Stimulated activated effector memory CD8-positive, alpha-beta T cell treated with anti-CD3 and anti-CD28 coated beads, Interleukin-12 subunit alpha, Interleukin-12 subunit beta, amount 100 ng/mL, for 72 hours (primary cell): ENCODE data around the gene ELAVL1.
A peak's percentile ranks its signal among the peaks of the same experiment; 100 is the strongest.
"Not testable (repeated sequence)": the region's sequence is repeated elsewhere in the genome, so short reads cannot be mapped to it uniquely, and the experiment has no call there.

Experiments used
- ATAC-seq: fragments of 150-1000 bp; cut with Tn5 transposase; 2 replicates; pipeline ENCODE4 v1.10.0; 2021
- DNase-seq, 2 donors: peaks; one replicate each; pipeline ENCODE4 v3.0.0; 2021 to 2022; ENCODE audit warnings: low spot score in 2 of 2
- H3K27ac Mint-ChIP-seq: one replicate; pipeline ENCODE4 v1.8.0; 2022; ENCODE audit warnings: mild to moderate bottlenecking, mixed read lengths
- H3K36me3 Mint-ChIP-seq: one replicate; pipeline ENCODE4 v1.8.0; 2022; ENCODE audit warnings: mild to moderate bottlenecking, mixed read lengths
- H3K4me1 Mint-ChIP-seq: one replicate; pipeline ENCODE4 v1.8.0; 2022; ENCODE audit warnings: mixed read lengths
- H3K4me3 Mint-ChIP-seq: one replicate; pipeline ENCODE4 v1.8.0; 2022; ENCODE audit warnings: mild to moderate bottlenecking, mixed read lengths
- H3K9me3 Mint-ChIP-seq: one replicate; pipeline ENCODE4 v1.8.0; 2022; ENCODE audit warnings: mixed read lengths

Gene ELAVL1

GRCh38 chr19:7970716-7971448 lies 34.6 kb downstream of the ELAVL1 start:
- H3K27ac Mint-ChIP-seq, result no peak overlapping the region
- peaks cover 89% of the 10 kb centered on the region for H3K36me3 Mint-ChIP-seq
- H3K4me3 Mint-ChIP-seq, result no peak overlapping the region
- DNase-seq (no peak), ATAC-seq (peak; percentile 37)
- H3K9me3 Mint-ChIP-seq, result no peaks in the 10 kb centered on the region
- peaks cover 7% of the 10 kb centered on the region for H3K4me1 Mint-ChIP-seq

GRCh38 chr19:7969555-7969939 lies 35.9 kb downstream of the ELAVL1 start:
- Mint-ChIP-seq H3K36me3 (peaks cover 93% of the 10 kb centered on the region), H3K9me3 (no peaks in the 10 kb centered on the region), H3K4me3 (no peak overlapping the region), H3K27ac (no peak overlapping the region), H3K4me1 (peaks cover 7% of the 10 kb centered on the region)
- DNase-seq (no peak), ATAC-seq (no peak)

- Mint-ChIP-seq H3K36me3 (peaks cover 93% of the 10 kb centered on the region), H3K4me1 (peaks cover 7% of the 10 kb centered on the region), H3K9me3 (no peaks in the 10 kb centered on the region), H3K27ac (peak overlapping the region; percentile 26), H3K4me3 (no peak overlapping the region)
- DNase-seq (no peak), ATAC-seq (no peak)
These were observed 36.5 kb downstream of the ELAVL1 start for GRCh38 chr19:7968796-7969554.

- no peaks in the 10 kb centered on the region for H3K9me3 Mint-ChIP-seq
- no peak overlapping the region for H3K4me3 Mint-ChIP-seq
- DNase-seq, result no peak
- H3K36me3 Mint-ChIP-seq, result peaks cover 93% of the 10 kb centered on the region
- no peak for ATAC-seq
- peak overlapping the region; percentile 26 for H3K27ac Mint-ChIP-seq
- peaks cover 7% of the 10 kb centered on the region for H3K4me1 Mint-ChIP-seq
These were observed 37.2 kb downstream of the ELAVL1 start for GRCh38 chr19:7968008-7968795.

GRCh38 chr19:7965921-7966665 lies 39.3 kb downstream of the ELAVL1 start:
- H3K4me1 Mint-ChIP-seq, result peaks cover 7% of the 10 kb centered on the region
- no peak overlapping the region for H3K4me3 Mint-ChIP-seq
- H3K36me3 Mint-ChIP-seq, result peaks cover 96% of the 10 kb centered on the region
- DNase-seq, result no peak
- no peak for ATAC-seq
- no peaks in the 10 kb centered on the region for H3K9me3 Mint-ChIP-seq
- H3K27ac Mint-ChIP-seq, result peak overlapping the region; percentile 63

- peak overlapping the region; percentile 63 for H3K27ac Mint-ChIP-seq
These were observed 40.1 kb downstream of the ELAVL1 start for GRCh38 chr19:7965259-7965841.

GRCh38 chr19:7963566-7963965 lies 41.9 kb downstream of the ELAVL1 start:
- no peak overlapping the region for H3K4me3 Mint-ChIP-seq
- H3K9me3 Mint-ChIP-seq, result no peaks in the 10 kb centered on the region
- H3K4me1 Mint-ChIP-seq, result peaks cover 5% of the 10 kb centered on the region
- no peak for DNase-seq
- H3K36me3 Mint-ChIP-seq, result peaks cover 91% of the 10 kb centered on the region
- H3K27ac Mint-ChIP-seq, result no peak overlapping the region
- ATAC-seq, result no peak

More at GRCh38 chr19:7965259-7965841, 40.1 kb downstream of the ELAVL1 start:
- H3K4me3 Mint-ChIP-seq, result no peak overlapping the region
- no peak for DNase-seq
- peaks cover 94% of the 10 kb centered on the region for H3K36me3 Mint-ChIP-seq
- H3K9me3 Mint-ChIP-seq, result no peaks in the 10 kb centered on the region
- no peak for ATAC-seq
- H3K4me1 Mint-ChIP-seq, result peaks cover 7% of the 10 kb centered on the region

- H3K36me3 Mint-ChIP-seq, result peaks cover 87% of the 10 kb centered on the region
- no peak overlapping the region for H3K27ac Mint-ChIP-seq
- ATAC-seq, result no peak
These were observed 42.7 kb downstream of the ELAVL1 start for GRCh38 chr19:7962644-7963268.

GRCh38 chr19:7961920-7962626 lies 43.4 kb downstream of the ELAVL1 start:
- Mint-ChIP-seq H3K9me3 (no peaks in the 10 kb centered on the region), H3K27ac (no peak overlapping the region), H3K36me3 (peaks cover 82% of the 10 kb centered on the region), H3K4me3 (no peak overlapping the region), H3K4me1 (peaks cover 3% of the 10 kb centered on the region)
- no peak for ATAC-seq
- no peak for DNase-seq

More at GRCh38 chr19:7962644-7963268, 42.7 kb downstream of the ELAVL1 start:
- Mint-ChIP-seq H3K4me3 (no peak overlapping the region), H3K9me3 (no peaks in the 10 kb centered on the region), H3K4me1 (no peaks in the 10 kb centered on the region)
- no peak for DNase-seq

GRCh38 chr19:7961082-7961481 lies 44.4 kb downstream of the ELAVL1 start:
- not testable (repeated sequence) for H3K4me3 Mint-ChIP-seq, DNase-seq, H3K9me3 Mint-ChIP-seq, H3K27ac Mint-ChIP-seq, H3K4me1 Mint-ChIP-seq, ATAC-seq
- H3K36me3 Mint-ChIP-seq, result peaks cover 80% of the 10 kb centered on the region

- Mint-ChIP-seq H3K9me3 (no peaks in the 10 kb centered on the region), H3K27ac (no peak overlapping the region), H3K36me3 (peaks cover 68% of the 10 kb centered on the region), H3K4me1 (peaks cover 6% of the 10 kb centered on the region), H3K4me3 (no peak overlapping the region)
- DNase-seq (no peak), ATAC-seq (no peak)
These were observed 46.2 kb downstream of the ELAVL1 start for GRCh38 chr19:7959211-7959610.

GRCh38 chr19:7955696-7956095 lies 49.7 kb downstream of the ELAVL1 start:
- no peaks in the 10 kb centered on the region for H3K9me3 Mint-ChIP-seq
- H3K36me3 Mint-ChIP-seq, result peaks cover 45% of the 10 kb centered on the region
- no peak overlapping the region for H3K4me3 Mint-ChIP-seq
- H3K4me1 Mint-ChIP-seq, result peaks cover 6% of the 10 kb centered on the region
- no peak for DNase-seq
- ATAC-seq, result no peak
- peak overlapping the region; percentile 87 for H3K27ac Mint-ChIP-seq

GRCh38 chr19:7953576-7953975 lies 51.9 kb downstream of the ELAVL1 start:
- Mint-ChIP-seq H3K27ac (no peak overlapping the region), H3K4me1 (peaks cover 6% of the 10 kb centered on the region), H3K4me3 (no peak overlapping the region), H3K36me3 (peaks cover 31% of the 10 kb centered on the region), H3K9me3 (no peaks in the 10 kb centered on the region)
- no peak for DNase-seq
- ATAC-seq, result no peak

GRCh38 chr19:7953060-7953459 lies 52.4 kb downstream of the ELAVL1 start:
- DNase-seq (no peak), ATAC-seq (no peak)
- Mint-ChIP-seq H3K9me3 (no peaks in the 10 kb centered on the region), H3K4me1 (peaks cover 6% of the 10 kb centered on the region), H3K36me3 (peaks cover 30% of the 10 kb centered on the region), H3K4me3 (no peak overlapping the region), H3K27ac (no peak overlapping the region)
